Upper lobe of left lung (tissue), 6 donors: ENCODE measurements around the gene AGAP6. TPM values are rescaled to one million over a fixed set of nuclear protein-coding genes. Genes with fewer than 3 reads are reported as not detected.
"Not testable (repeated sequence)": the region's sequence is repeated elsewhere in the genome, so short reads cannot be mapped to it uniquely, and the experiment has no call there.

ENCODE experiments used
- ATAC-seq, 2 donors: fragments of 200-7000 bp; cut with Tn5 transposase; one replicate each; pipeline ENCODE4 v1.9.1; 2022; ENCODE audit warnings: mild to moderate bottlenecking in 2 of 2, moderate library complexity in 2 of 2; ENCODE audit not compliant: low FRiP score in 2 of 2
- DNase-seq, 2 donors: peaks; one replicate each; pipeline ENCODE4 v3.0.0-alpha.2; 2019 to 2020
- H3K27ac ChIP-seq, 4 donors: fragments of 200-600 bp; sonication (generic); one replicate each; pipeline ENCODE4 v1.5.1; 2016 to 2019
- H3K27me3 ChIP-seq, 4 donors: fragments of 200-600 bp; sonication (generic); one replicate each; pipeline ENCODE4 v1.5.1; 2017 to 2019
- H3K36me3 ChIP-seq, 4 donors: fragments of 200-600 bp; sonication (generic); one replicate each; pipeline ENCODE4 v1.5.1; 2016 to 2019
- H3K4me1 ChIP-seq, 4 donors: fragments of 200-600 bp; sonication (generic); one replicate each; pipeline ENCODE4 v1.5.1; 2018 to 2019
- H3K4me3 ChIP-seq, 4 donors: fragments of 200-600 bp; sonication (generic); one replicate each; pipeline ENCODE4 v1.5.1; 2017 to 2019; ENCODE audit warnings: mild to moderate bottlenecking in 2 of 4, moderate library complexity in 1 of 4
- H3K9me3 ChIP-seq, 4 donors: fragments of 200-600 bp; sonication (generic); one replicate each; pipeline ENCODE4 v1.5.1; 2018 to 2019
- CTCF ChIP-seq, 6 experiments: fragments of 450-650 bp in 4 of 6; fragments of 200-600 bp in 2 of 6; sonication (generic) in 2 of 6; IDR thresholded peaks; one replicate each; pipeline ENCODE4 v1.5.1; 2016 to 2019; ENCODE audit warnings: antibody characterized with exemption in 6 of 6
- EP300 ChIP-seq, 4 donors: sonication (generic); formaldehyde crosslinking; IDR thresholded peaks; one replicate each; pipeline ENCODE4 v1.5.1; 2017; ENCODE audit warnings: antibody characterized with exemption in 4 of 4, control low read depth in 2 of 4
- POLR2A ChIP-seq, 4 donors: fragments of 450-650 bp; IDR thresholded peaks; one replicate each; pipeline ENCODE4 v1.5.1; 2016 to 2017; ENCODE audit warnings: antibody characterized with exemption in 4 of 4, mild to moderate bottlenecking in 2 of 4
- POLR2AphosphoS5 ChIP-seq, 2 donors: sonication (generic); formaldehyde crosslinking; IDR thresholded peaks; one replicate each; pipeline ENCODE4 v1.5.1; 2017; ENCODE audit warnings: antibody characterized with exemption in 2 of 2
- WGBS, 2 donors: methylation state at CpG; one replicate each; pipeline ENCODE4 v1.1.5; 2017 to 2018; 5-methylcytosine and 5-hydroxymethylcytosine counted together
- total RNA-seq, 6 donors: library from RNA; depleted of rRNA in 4 of 6; stranded (reverse); fragments of >200 nt in 4 of 6; gene quantifications; one replicate each; pipeline versions ENCODE4 v1.1.0 to v1.2.1, GENCODE V29; 2016 to 2021
- donor health status: DM: no; HTN: no; CAD: no; lungs with moderate emphysema.
- donor health status: DM: no; HTN: yes; CAD: no; lungs with severe emphysema.

AGAP6 gene
- total RNA-seq, 6 donors from 2014 or later, result 10.9 to 72.3 (median 19.8) TPM

- not testable (repeated sequence) for DNase-seq, H3K4me3 ChIP-seq, H3K4me1 ChIP-seq, H3K36me3 ChIP-seq, H3K27me3 ChIP-seq, H3K9me3 ChIP-seq, H3K27ac ChIP-seq, ATAC-seq
- 83% methylated on average over 2 to 3 of the region's 3 CpGs for WGBS, 2 donors
These were observed 999 bp upstream of the AGAP6 start for GRCh38 chr10:49987207-49987606.

- not testable (repeated sequence) for H3K4me3 ChIP-seq, ATAC-seq
These were observed 7.1 kb downstream of the AGAP6 start for GRCh38 chr10:49995321-49995720.

GRCh38 chr10:50014024-50014423 is 25.8 kb downstream of the AGAP6 start:
- DNase-seq, H3K4me3 ChIP-seq, H3K9me3 ChIP-seq, ATAC-seq, H3K27ac ChIP-seq, H3K27me3 ChIP-seq, H3K4me1 ChIP-seq, H3K36me3 ChIP-seq: not testable (repeated sequence)
- WGBS, 2 donors, result 61 to 78% methylated on average over 6 to 7 of the region's 7 CpGs

More at GRCh38 chr10:49995321-49995720, 7.1 kb downstream of the AGAP6 start:
- DNase-seq, H3K36me3 ChIP-seq, H3K9me3 ChIP-seq, H3K27ac ChIP-seq, H3K4me1 ChIP-seq, H3K27me3 ChIP-seq: not testable (repeated sequence)
- 97 to 98% methylated on average over 5 of the region's 5 CpGs for WGBS, 2 donors

GRCh38 chr10:50015596-50016220 is 27.5 kb downstream of the AGAP6 start:
- ATAC-seq, DNase-seq, H3K4me3 ChIP-seq, H3K27ac ChIP-seq, H3K36me3 ChIP-seq, H3K27me3 ChIP-seq, H3K9me3 ChIP-seq, H3K4me1 ChIP-seq: not testable (repeated sequence)
- WGBS, 2 donors, result 60 to 66% methylated on average over 8 to 9 of the region's 9 CpGs

- not testable (repeated sequence) for H3K9me3 ChIP-seq, H3K27ac ChIP-seq, ATAC-seq, H3K4me1 ChIP-seq, H3K36me3 ChIP-seq, DNase-seq, H3K27me3 ChIP-seq, H3K4me3 ChIP-seq
- 72 to 87% methylated on average over 4 to 5 of the region's 5 CpGs for WGBS, 2 donors
These were observed 28.7 kb downstream of the AGAP6 start for GRCh38 chr10:50016926-50017325.

- not testable (repeated sequence) for H3K27ac ChIP-seq, H3K9me3 ChIP-seq, H3K36me3 ChIP-seq, DNase-seq, ATAC-seq, H3K4me1 ChIP-seq, H3K27me3 ChIP-seq, H3K4me3 ChIP-seq
- 80 to 92% methylated on average over 2 to 5 of the region's 5 CpGs for WGBS, 2 donors
These were observed 29.4 kb downstream of the AGAP6 start for GRCh38 chr10:50017646-50018045.

GRCh38 chr10:50019279-50019678 is 31.1 kb downstream of the AGAP6 start:
- not testable (repeated sequence) for H3K27ac ChIP-seq, H3K36me3 ChIP-seq, H3K4me3 ChIP-seq, ATAC-seq, H3K4me1 ChIP-seq, H3K9me3 ChIP-seq, DNase-seq, H3K27me3 ChIP-seq
- 88% methylated on average over 1 to 2 of the region's 3 CpGs for WGBS, 2 donors

- H3K36me3 ChIP-seq, H3K4me1 ChIP-seq, ATAC-seq, H3K27ac ChIP-seq, H3K4me3 ChIP-seq, H3K9me3 ChIP-seq, H3K27me3 ChIP-seq: not testable (repeated sequence)
- peak in 1 of 2 donors; percentile 50 for DNase-seq
- 85 to 94% methylated on average over 3 to 9 of the region's 13 CpGs for WGBS, 2 donors
These were observed 32.3 kb downstream of the AGAP6 start for GRCh38 chr10:50020451-50021024.

GRCh38 chr10:50021646-50022045 is 33.4 kb downstream of the AGAP6 start:
- TF ChIP-seq POLR2AphosphoS5 (IDR thresholded peaks at IDR 0.05) (no peak), EP300 (IDR thresholded peaks at IDR 0.05) (no peak), CTCF (IDR thresholded peaks at IDR 0.05) (no peak), POLR2A (IDR thresholded peaks at IDR 0.05) (no peak)
- Histone ChIP-seq H3K4me3 (no peak overlapping the region), H3K27me3 (no peaks in the 10 kb centered on the region), H3K36me3 (no peaks in the 10 kb centered on the region), H3K9me3 (no peaks in the 10 kb centered on the region), H3K27ac (no peak overlapping the region), H3K4me1 (no peaks in the 10 kb centered on the region)
- DNase-seq (peak in 1 of 2 donors; percentile 15), ATAC-seq (no peak)
- WGBS, 2 donors, result 81 to 82% methylated on average over 3 of the region's 3 CpGs

GRCh38 chr10:50024716-50025383 is 36.6 kb downstream of the AGAP6 start:
- not testable (repeated sequence) for H3K27ac ChIP-seq, H3K27me3 ChIP-seq, H3K4me3 ChIP-seq, H3K36me3 ChIP-seq, H3K9me3 ChIP-seq, H3K4me1 ChIP-seq
- ATAC-seq, result peak in 1 of 2 donors; percentile 20
- 22 to 30% methylated on average over 15 to 20 of the region's 37 CpGs for WGBS, 2 donors
- DNase-seq, result peak in 1 of 2 donors; percentile 77
